Keratinocyte (primary cell): ENCODE data around the gene DNAJC2. TPM values are rescaled to one million over a fixed set of nuclear protein-coding genes. Genes with fewer than 3 reads are reported as not detected.
"Not testable (repeated sequence)": the region's sequence is repeated elsewhere in the genome, so short reads cannot be mapped to it uniquely, and the experiment has no call there.

ENCODE experiments used
- DNase-seq: peaks from one replicate; pipeline ENCODE4 v3.0.0-alpha.2; 2011; ENCODE audit warnings: low read depth, missing footprints, low spot score
- FAIRE-seq: peaks from 2 replicates; lab custom pipeline; 2011; peaks lifted over from hg19 to GRCh38; lab: Jason Lieb, UNC
- H2AFZ ChIP-seq: 2 replicates; pipeline ENCODE4 v1.6.0; 2012; ENCODE audit warnings: low read length, control low read depth, inconsistent platforms; ENCODE audit not compliant: control insufficient read depth
- H3K27ac ChIP-seq: 2 replicates; pipeline ENCODE4 v1.5.1; 2011; ENCODE audit warnings: low read length; ENCODE audit not compliant: control insufficient read depth, insufficient read depth
- H3K27me3 ChIP-seq: 3 replicates; pipeline ENCODE4 v1.6.0; 2011; ENCODE audit warnings: low read length; ENCODE audit not compliant: control insufficient read depth, insufficient read depth; ENCODE audit errors: extremely low read depth
- H3K36me3 ChIP-seq, 2 experiments: 2 replicates in 1 of 2; 3 replicates in 1 of 2; pipeline ENCODE4 v1.5.1; 2011; ENCODE audit warnings: low read length in 2 of 2, mild to moderate bottlenecking in 1 of 2; ENCODE audit not compliant: control insufficient read depth in 2 of 2, insufficient read depth in 2 of 2; ENCODE audit errors: extremely low read depth in 1 of 2
- H3K4me1 ChIP-seq: 3 replicates; pipeline ENCODE4 v1.5.1; 2011; ENCODE audit warnings: low read length; ENCODE audit not compliant: control insufficient read depth, insufficient read depth; ENCODE audit errors: extremely low read depth
- H3K4me2 ChIP-seq: 3 replicates; pipeline ENCODE4 v1.6.0; 2011; ENCODE audit warnings: low read depth, low read length; ENCODE audit not compliant: control insufficient read depth, insufficient read depth; ENCODE audit errors: extremely low read depth
- H3K4me3 ChIP-seq, 3 experiments: fragments of 200-600 bp in 1 of 3; sonication (generic) in 1 of 3; 2 replicates in 2 of 3; 3 replicates in 1 of 3; pipeline ENCODE4 v1.5.1; 2011 to 2016; ENCODE audit warnings: low read length in 3 of 3, mild to moderate bottlenecking in 3 of 3, control low read depth in 2 of 3, inconsistent platforms in 1 of 3, low read depth in 1 of 3, mixed read lengths in 1 of 3, mixed run types in 1 of 3, moderate library complexity in 1 of 3; ENCODE audit not compliant: control insufficient read depth in 2 of 3, insufficient read depth in 2 of 3; ENCODE audit errors: extremely low read depth in 1 of 3
- H3K79me2 ChIP-seq: 2 replicates; pipeline ENCODE4 v1.6.0; 2012; ENCODE audit warnings: low read length; ENCODE audit not compliant: control insufficient read depth, insufficient read depth
- H3K9ac ChIP-seq: 3 replicates; pipeline ENCODE4 v1.6.0; 2011; ENCODE audit warnings: low read length; ENCODE audit not compliant: control insufficient read depth, insufficient read depth; ENCODE audit errors: extremely low read depth
- H3K9me1 ChIP-seq: 3 replicates; pipeline ENCODE4 v1.6.0; 2011; ENCODE audit warnings: low read length; ENCODE audit not compliant: control insufficient read depth, insufficient read depth; ENCODE audit errors: extremely low read depth
- H3K9me3 ChIP-seq: 2 replicates; pipeline ENCODE4 v1.5.1; 2012; ENCODE audit warnings: low read depth, low read length; ENCODE audit not compliant: control insufficient read depth
- H4K20me1 ChIP-seq: 3 replicates; pipeline ENCODE4 v1.6.0; 2011; ENCODE audit warnings: low read length; ENCODE audit not compliant: control insufficient read depth, insufficient read depth; ENCODE audit errors: extremely low read depth
- EZH2 ChIP-seq: IDR thresholded peaks from one replicate; pipeline ENCODE4 v1.6.1; 2012; ENCODE audit warnings: inconsistent platforms, mild to moderate bottlenecking, low read length, moderate library complexity
- dilution Hi-C: fragments of 300-500 bp; cut with MboI; formaldehyde crosslinking; loops from one replicate; pipeline ENCODE4 v1.7.0; 2020; ENCODE audit warnings: low sequenced_read_pairs; ENCODE audit not compliant: extremely low pct_ligation_motif_present
- polyA plus RNA-seq, 5 experiments: library from polyadenylated mRNA; depleted of rRNA in 3 of 5; stranded (reverse) in 3 of 5; stranded (forward) in 1 of 5; unstranded in 1 of 5; fragments of >200 nt; gene quantifications; 1 replicate in 1 of 5; 2 replicates in 3 of 5; 3 replicates in 1 of 5; pipeline versions ENCODE4 v1.2.1 to v1.2.3, GENCODE V29; 2011 to 2012; ENCODE audit warnings: missing spikeins in 2 of 5, low read depth in 1 of 5, low replicate concordance in 1 of 5

Gene DNAJC2
- polyA plus RNA-seq, 1 donor (not counting 4 experiments of a cell fraction or from before 2014, with no cell fraction given) = 25.8 TPM

DNA sequence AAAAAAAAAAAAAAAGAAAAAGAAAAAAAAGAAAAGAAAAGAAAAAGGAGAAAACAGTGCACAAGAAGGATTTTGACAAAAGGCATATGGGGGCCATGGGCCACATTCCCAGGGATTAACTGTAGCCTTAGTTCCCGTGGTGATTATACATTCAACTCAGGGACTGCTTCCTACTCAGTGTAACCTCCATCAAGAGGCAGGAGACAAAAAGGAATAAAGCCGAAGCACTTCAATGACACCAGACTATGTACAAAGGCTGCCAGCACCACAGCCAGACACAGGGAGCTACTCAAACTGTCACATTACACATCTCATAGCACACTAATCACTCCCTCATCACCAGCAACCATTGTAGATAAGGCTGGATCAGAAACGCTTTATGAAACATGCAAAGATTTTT lies 52.4 kb downstream of the DNAJC2 start:
- FAIRE-seq = no peak
- no peaks in the 10 kb centered on the region for H3K9me3 ChIP-seq
- no peak for TF ChIP-seq EZH2

DNA sequence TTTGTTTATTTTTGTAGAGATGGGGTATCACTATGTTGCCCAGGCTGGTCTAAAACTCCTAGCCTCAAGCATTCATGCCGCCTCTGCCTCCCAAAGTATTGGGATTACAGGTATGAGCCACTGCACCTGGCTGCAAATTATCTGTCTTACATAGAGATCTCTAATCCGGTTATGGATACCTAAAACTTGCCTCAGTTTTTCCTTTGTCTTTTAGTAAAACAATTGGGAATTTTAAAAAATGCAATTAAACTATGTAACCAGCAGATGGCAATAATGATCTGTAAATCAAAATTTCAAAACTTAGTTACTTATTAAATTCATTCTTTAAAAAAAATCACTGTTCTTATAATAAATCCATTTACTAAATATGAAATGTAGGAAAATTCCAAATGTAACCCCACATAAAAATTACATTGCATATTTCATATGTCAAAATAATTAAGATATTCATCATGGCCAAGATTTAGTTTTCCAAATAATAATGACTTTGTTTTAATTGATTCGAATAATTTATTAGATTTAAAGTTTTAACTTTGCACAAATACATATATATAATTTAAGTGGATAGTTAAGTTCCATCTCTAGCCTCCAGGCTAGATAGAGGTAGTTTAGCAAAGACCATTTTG lies 61.7 kb downstream of the DNAJC2 start:
- H3K9me3 ChIP-seq, dilution Hi-C loops: not testable (repeated sequence)

More for the DNA sequence above, 52.4 kb downstream of the DNAJC2 start:
- H3K4me1 ChIP-seq = no peaks in the 10 kb centered on the region
- no peak overlapping the region for H3K9ac ChIP-seq
- no peaks in the 10 kb centered on the region for H3K36me3 ChIP-seq
- H3K27me3 ChIP-seq = no peaks in the 10 kb centered on the region
- H3K27ac ChIP-seq = no peak overlapping the region
- H3K4me3 ChIP-seq = no peak overlapping the region
- dilution Hi-C loops = no loop called here
- no peak overlapping the region for H3K4me2 ChIP-seq
- H2AFZ ChIP-seq = no peak overlapping the region
- H3K79me2 ChIP-seq = no peaks in the 10 kb centered on the region
- H4K20me1 ChIP-seq = no peaks in the 10 kb centered on the region
- no peaks in the 10 kb centered on the region for H3K9me1 ChIP-seq
- no peak for DNase-seq

DNA sequence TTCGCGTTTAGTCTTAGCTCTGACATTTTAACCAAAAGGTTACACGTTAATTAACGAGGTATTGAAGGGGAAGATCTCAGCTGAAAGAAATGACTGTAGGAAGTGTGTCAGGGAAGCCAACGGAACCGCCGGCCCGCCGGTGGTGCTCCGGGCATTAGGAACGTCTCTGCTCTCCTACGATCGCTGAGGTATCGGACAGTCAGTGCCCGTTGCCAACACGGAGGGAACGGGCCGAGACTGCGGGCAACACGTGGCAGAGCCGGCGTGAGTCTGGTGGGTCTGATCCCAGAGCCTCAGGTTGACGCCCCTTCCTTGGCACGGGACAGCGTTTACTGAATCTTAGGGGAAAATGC lies 63.8 kb downstream of the DNAJC2 start:
- H3K4me1 ChIP-seq, H3K36me3 ChIP-seq, H4K20me1 ChIP-seq, H3K27ac ChIP-seq, DNase-seq, FAIRE-seq, H3K9me3 ChIP-seq, H3K27me3 ChIP-seq, dilution Hi-C loops, H3K79me2 ChIP-seq, H3K9me1 ChIP-seq: not testable (repeated sequence)
- Histone ChIP-seq H3K4me3 (peak overlapping the region; percentile 46 to 62 (median 62)), H3K9ac (peak overlapping the region; percentile 9), H3K4me2 (peak overlapping the region; percentile 65), H2AFZ (peak overlapping the region; percentile 80)

More for the DNA sequence above, 61.7 kb downstream of the DNAJC2 start:
- H4K20me1 ChIP-seq, H3K9me1 ChIP-seq, H3K4me1 ChIP-seq, H3K27ac ChIP-seq, H3K4me3 ChIP-seq, H3K4me2 ChIP-seq, H3K36me3 ChIP-seq, H3K79me2 ChIP-seq, H3K27me3 ChIP-seq, H3K9ac ChIP-seq, H2AFZ ChIP-seq, FAIRE-seq, DNase-seq: not testable (repeated sequence)

DNA sequence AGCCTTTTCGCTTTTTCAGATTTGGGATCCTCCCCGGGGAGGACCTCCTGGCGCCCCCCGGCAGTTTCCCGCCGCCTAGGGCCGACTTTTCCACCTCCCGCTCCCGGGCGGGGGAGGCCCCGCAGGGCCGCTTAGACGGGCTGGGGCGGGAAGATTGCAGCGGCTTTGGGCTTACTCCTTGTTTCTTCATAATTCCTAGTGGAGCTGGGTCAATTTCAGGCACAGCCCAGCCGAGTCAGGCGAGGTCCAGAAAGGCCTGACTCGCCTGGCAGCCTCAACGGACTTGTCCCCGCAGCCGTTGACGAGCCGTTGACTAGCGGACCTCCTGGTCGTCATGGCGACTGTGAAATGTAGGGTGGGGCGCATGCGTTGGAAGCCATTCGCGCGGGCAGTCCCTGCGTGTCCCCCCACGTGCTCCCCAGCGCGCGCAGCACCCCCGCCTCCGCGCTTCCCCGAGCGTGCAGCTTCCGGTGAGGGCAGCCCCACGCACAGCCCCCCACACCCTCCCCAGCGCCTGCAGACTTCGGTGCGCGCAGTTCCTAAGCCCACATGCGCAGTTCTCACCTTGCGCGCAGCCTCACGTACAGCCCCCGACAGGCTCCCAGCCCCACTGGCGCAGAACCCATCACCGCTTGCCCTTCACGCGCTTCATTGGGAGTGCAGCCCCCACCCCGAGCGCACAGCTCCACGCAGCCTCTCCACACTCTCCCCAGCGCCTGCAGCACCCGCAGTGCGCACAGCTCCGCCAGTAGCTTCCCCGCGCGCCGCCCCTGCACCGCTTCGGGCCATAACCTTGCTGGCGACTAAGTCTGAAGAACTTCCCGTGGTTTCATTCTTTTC lies 64.4 kb downstream of the DNAJC2 start:
- not testable (repeated sequence) for DNase-seq

More for the DNA sequence above, 64.4 kb downstream of the DNAJC2 start:
- H3K4me2 ChIP-seq = peak overlapping the region; percentile 65
- H3K79me2 ChIP-seq, H3K36me3 ChIP-seq, H3K9me3 ChIP-seq, H3K4me1 ChIP-seq, H4K20me1 ChIP-seq, H3K9me1 ChIP-seq, dilution Hi-C loops, FAIRE-seq, H3K27ac ChIP-seq, H3K27me3 ChIP-seq: not testable (repeated sequence)
- H3K4me3 ChIP-seq = peak overlapping the region; percentile 46 to 62 (median 62)
- H2AFZ ChIP-seq = peak overlapping the region; percentile 80
- peak overlapping the region; percentile 9 for H3K9ac ChIP-seq
